H9 (cell line): ENCODE results near the gene SLC35A4. TPM values are rescaled to one million over a fixed set of nuclear protein-coding genes. Genes with fewer than 3 reads are reported as not detected.

Experiments used
- DNase-seq: peaks from one replicate; pipeline ENCODE4 v3.0.0-alpha.2; 2017
- H2AFZ ChIP-seq: one replicate; pipeline ENCODE4 v1.6.1; 2013; ENCODE audit warnings: mild to moderate bottlenecking, low read length, control low read depth, moderate library complexity
- H2AK5ac ChIP-seq: 2 replicates; pipeline ENCODE4 v1.6.1; 2013; ENCODE audit warnings: low read length, control low read depth, mixed read lengths; ENCODE audit not compliant: insufficient read length
- H2BK120ac ChIP-seq: one replicate; pipeline ENCODE4 v1.6.1; 2013; ENCODE audit warnings: low read depth, mild to moderate bottlenecking, low read length, control low read depth, inconsistent platforms; ENCODE audit not compliant: poor library complexity, severe bottlenecking
- H2BK12ac ChIP-seq: 2 replicates; pipeline ENCODE4 v1.6.1; 2013; ENCODE audit warnings: low read length, control low read depth, mixed read lengths, low read depth; ENCODE audit not compliant: insufficient read length
- H2BK15ac ChIP-seq: 2 replicates; pipeline ENCODE4 v1.6.1; 2013; ENCODE audit warnings: low read depth, low read length, control low read depth
- H2BK20ac ChIP-seq: one replicate; pipeline ENCODE4 v1.6.1; 2013; ENCODE audit warnings: low read depth, mild to moderate bottlenecking, low read length, control low read depth, inconsistent platforms; ENCODE audit not compliant: poor library complexity, severe bottlenecking
- H2BK5ac ChIP-seq: 2 replicates; pipeline ENCODE4 v1.6.1; 2013; ENCODE audit warnings: low read length, control low read depth, mixed read lengths; ENCODE audit not compliant: insufficient read length
- H3K14ac ChIP-seq: 2 replicates; pipeline ENCODE4 v1.6.1; 2013; ENCODE audit warnings: low read length, control low read depth; ENCODE audit not compliant: insufficient read depth
- H3K18ac ChIP-seq: 2 replicates; pipeline ENCODE4 v1.6.1; 2013; ENCODE audit warnings: low read depth, mild to moderate bottlenecking, mixed read lengths, low read length, control low read depth; ENCODE audit not compliant: insufficient read length
- H3K23ac ChIP-seq: 2 replicates; pipeline ENCODE4 v1.6.1; 2013; ENCODE audit warnings: low read length, control low read depth, mixed read lengths, low read depth; ENCODE audit not compliant: insufficient read length
- H3K23me2 ChIP-seq: 2 replicates; pipeline ENCODE4 v1.6.1; 2013; ENCODE audit warnings: low read depth, mild to moderate bottlenecking, mixed read lengths, low read length, control low read depth; ENCODE audit not compliant: insufficient read length, poor library complexity, severe bottlenecking
- H3K27ac ChIP-seq: 2 replicates; pipeline ENCODE4 v1.5.1; 2013; ENCODE audit warnings: low read length, control low read depth, mixed read lengths, low read depth; ENCODE audit not compliant: insufficient read length
- H3K27me3 ChIP-seq: 2 replicates; pipeline ENCODE4 v1.6.1; 2013; ENCODE audit warnings: low read length, control low read depth, inconsistent platforms; ENCODE audit not compliant: insufficient read depth
- H3K4ac ChIP-seq: 2 replicates; pipeline ENCODE4 v1.6.1; 2013; ENCODE audit warnings: low read depth, mild to moderate bottlenecking, control low read depth, inconsistent platforms, low read length, moderate library complexity
- H3K4me1 ChIP-seq: 2 replicates; pipeline ENCODE4 v1.6.1; 2013; ENCODE audit warnings: low read length, control low read depth, inconsistent platforms; ENCODE audit not compliant: insufficient read depth
- H3K4me2 ChIP-seq: 2 replicates; pipeline ENCODE4 v1.6.1; 2013; ENCODE audit warnings: low read length, control low read depth, mixed read lengths; ENCODE audit not compliant: insufficient read length, insufficient read depth
- H3K56ac ChIP-seq: 2 replicates; pipeline ENCODE4 v1.6.1; 2013; ENCODE audit warnings: low read depth, mild to moderate bottlenecking, mixed read lengths, low read length, control low read depth; ENCODE audit not compliant: insufficient read length
- H3K79me1 ChIP-seq: 2 replicates; pipeline ENCODE4 v1.6.1; 2013; ENCODE audit warnings: low read depth, mild to moderate bottlenecking, moderate library complexity, low read length, control low read depth, inconsistent platforms; ENCODE audit not compliant: insufficient read depth, poor library complexity, severe bottlenecking
- H3K79me2 ChIP-seq: 2 replicates; pipeline ENCODE4 v1.6.1; 2013; ENCODE audit warnings: low read length, control low read depth, inconsistent platforms; ENCODE audit not compliant: insufficient read depth
- H3K9ac ChIP-seq: 2 replicates; pipeline ENCODE4 v1.6.1; 2013; ENCODE audit warnings: low read length, control low read depth, mixed read lengths; ENCODE audit not compliant: insufficient read length; ENCODE audit errors: extremely low read depth
- H3K9me3 ChIP-seq: one replicate; pipeline ENCODE4 v1.6.1; 2013; ENCODE audit warnings: low read depth, low read length, inconsistent platforms; ENCODE audit not compliant: control insufficient read depth
- H3T11ph ChIP-seq: one replicate; pipeline ENCODE4 v1.6.1; 2013; ENCODE audit warnings: mild to moderate bottlenecking, low read length, control low read depth, inconsistent platforms
- H4K20me1 ChIP-seq: one replicate; pipeline ENCODE4 v1.6.1; 2013; ENCODE audit not compliant: control insufficient read depth, insufficient read length, insufficient read depth
- H4K5ac ChIP-seq: 2 replicates; pipeline ENCODE4 v1.6.1; 2013; ENCODE audit warnings: low read depth, mild to moderate bottlenecking, mixed read lengths, low read length, control low read depth; ENCODE audit not compliant: insufficient read length
- H4K8ac ChIP-seq: replicated peaks from 2 replicates; pipeline ENCODE4 v1.6.1; 2013; ENCODE audit warnings: low read length, control low read depth, mixed read lengths, low read depth; ENCODE audit not compliant: insufficient read length
- H4K91ac ChIP-seq: 2 replicates; pipeline ENCODE4 v1.6.1; 2013; ENCODE audit warnings: low read depth, mild to moderate bottlenecking, moderate library complexity, mixed read lengths, low read length, control low read depth; ENCODE audit not compliant: insufficient read length
- H3K27ac Mint-ChIP-seq, 3 experiments: 2 replicates in 2 of 3; 3 replicates in 1 of 3; pipeline ENCODE4 v1.8.0; 2020 to 2021; ENCODE audit warnings: mixed read lengths in 3 of 3, mild to moderate bottlenecking in 1 of 3, moderate library complexity in 1 of 3
- H3K27me3 Mint-ChIP-seq: 2 replicates; pipeline ENCODE4 v1.8.0; 2021; ENCODE audit warnings: low read depth, mild to moderate bottlenecking, moderate library complexity, mixed read lengths
- H3K36me3 Mint-ChIP-seq, 3 experiments: 2 replicates in 2 of 3; 3 replicates in 1 of 3; pipeline ENCODE4 v1.8.0; 2020 to 2021; ENCODE audit warnings: low read depth in 3 of 3, mixed read lengths in 3 of 3; ENCODE audit not compliant: insufficient read depth in 1 of 3
- H3K4me1 Mint-ChIP-seq, 2 experiments: 2 replicates each; pipeline ENCODE4 v1.8.0; 2020; ENCODE audit warnings: mixed read lengths in 2 of 2
- H3K4me3 Mint-ChIP-seq, 2 experiments: 2 replicates in 1 of 2; 3 replicates in 1 of 2; pipeline ENCODE4 v1.8.0; 2020 to 2021; ENCODE audit warnings: mild to moderate bottlenecking in 2 of 2, mixed read lengths in 2 of 2, moderate library complexity in 1 of 2
- H3K9me3 Mint-ChIP-seq, 2 experiments: 2 replicates in 1 of 2; 3 replicates in 1 of 2; pipeline ENCODE4 v1.8.0; 2020; ENCODE audit warnings: mild to moderate bottlenecking in 2 of 2, mixed read lengths in 2 of 2, moderate library complexity in 1 of 2
- WGBS: extraction: QIAGEN DNeasy Blood & Tissue Kit; methylation state at CpG from one replicate; pipeline ENCODE4 v1.1.7; 2013; ENCODE audit warnings: missing lambda C conversion rate, low lambda C conversion rate, mixed read lengths; ENCODE audit not compliant: insufficient read length; ENCODE audit errors: extremely low coverage; 5-methylcytosine and 5-hydroxymethylcytosine counted together
- total RNA-seq: library from RNA; stranded (reverse); gene quantifications from 2 replicates; pipeline ENCODE4 v1.2.1, GENCODE V29; 2021
- TF ChIP-seq, protein P1 (sequence below): fragments of 200-600 bp; sonication (generic); conservative IDR thresholded peaks from 3 replicates; pipeline ENCODE4 v1.8.0; 2021; ENCODE audit warnings: antibody characterized with exemption, mild to moderate bottlenecking

SLC35A4 gene
- total RNA-seq, 1 experiment from 2014 or later, result 92.0 TPM

DNA sequence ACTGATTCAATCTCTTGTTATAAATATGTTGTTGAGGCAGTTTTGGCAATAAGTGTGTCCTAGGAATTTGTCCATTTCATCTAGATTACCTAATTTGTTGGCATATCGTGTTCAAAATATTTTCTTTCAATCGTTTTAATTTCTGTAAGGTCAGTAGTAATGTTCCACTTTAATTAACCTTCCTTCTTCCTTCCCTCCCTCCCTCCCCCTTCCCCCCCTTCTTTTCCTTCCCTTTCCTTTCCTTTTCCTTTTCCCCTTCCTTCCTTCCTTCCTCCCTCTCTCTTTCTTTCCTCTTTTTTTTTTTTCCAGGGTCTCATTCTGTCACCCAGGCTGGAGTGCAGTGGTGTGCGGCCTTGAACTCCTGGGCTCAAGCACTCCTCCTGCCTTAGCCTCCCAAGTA lies 41.3 kb downstream of the SLC35A4 start:
- Mint-ChIP-seq H3K27ac (no peak overlapping the region), H3K27me3 (peaks cover 2% of the 10 kb centered on the region; the same call in 1 of the 2 replicates), H3K4me3 (no peak overlapping the region), H3K4me1 (no peaks in the 10 kb centered on the region), H3K9me3 (peaks cover 26 to 45% of the 10 kb centered on the region in 2 experiments; a peak in 4 of 5 replicates), H3K36me3 (no peaks in the 10 kb centered on the region)
- no peaks in the 10 kb centered on the region for H3K23me2 ChIP-seq
- no peak overlapping the region for H2BK12ac ChIP-seq
- no peak for DNase-seq
- no peak overlapping the region for H3K23ac ChIP-seq
- no peak overlapping the region for H2AK5ac ChIP-seq
- no peak overlapping the region for H3K9ac ChIP-seq
- no peak overlapping the region for H4K91ac ChIP-seq
- H2BK120ac ChIP-seq, result no peak overlapping the region
- H3T11ph ChIP-seq, result no peak overlapping the region
- no peaks in the 10 kb centered on the region for H3K9me3 ChIP-seq
- H3K4me1 ChIP-seq, result no peaks in the 10 kb centered on the region
- no peaks in the 10 kb centered on the region for H3K79me1 ChIP-seq
- H3K4me2 ChIP-seq, result no peak overlapping the region
- H3K14ac ChIP-seq, result no peak overlapping the region
- H3K18ac ChIP-seq, result no peak overlapping the region
- WGBS, result no CpG with 5 or more reads among the region's 3 CpGs
- no peak overlapping the region for H3K4ac ChIP-seq
- TF ChIP-seq, protein P1, sequence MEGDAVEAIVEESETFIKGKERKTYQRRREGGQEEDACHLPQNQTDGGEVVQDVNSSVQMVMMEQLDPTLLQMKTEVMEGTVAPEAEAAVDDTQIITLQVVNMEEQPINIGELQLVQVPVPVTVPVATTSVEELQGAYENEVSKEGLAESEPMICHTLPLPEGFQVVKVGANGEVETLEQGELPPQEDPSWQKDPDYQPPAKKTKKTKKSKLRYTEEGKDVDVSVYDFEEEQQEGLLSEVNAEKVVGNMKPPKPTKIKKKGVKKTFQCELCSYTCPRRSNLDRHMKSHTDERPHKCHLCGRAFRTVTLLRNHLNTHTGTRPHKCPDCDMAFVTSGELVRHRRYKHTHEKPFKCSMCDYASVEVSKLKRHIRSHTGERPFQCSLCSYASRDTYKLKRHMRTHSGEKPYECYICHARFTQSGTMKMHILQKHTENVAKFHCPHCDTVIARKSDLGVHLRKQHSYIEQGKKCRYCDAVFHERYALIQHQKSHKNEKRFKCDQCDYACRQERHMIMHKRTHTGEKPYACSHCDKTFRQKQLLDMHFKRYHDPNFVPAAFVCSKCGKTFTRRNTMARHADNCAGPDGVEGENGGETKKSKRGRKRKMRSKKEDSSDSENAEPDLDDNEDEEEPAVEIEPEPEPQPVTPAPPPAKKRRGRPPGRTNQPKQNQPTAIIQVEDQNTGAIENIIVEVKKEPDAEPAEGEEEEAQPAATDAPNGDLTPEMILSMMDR, result no peak
- H2BK5ac ChIP-seq, result no peak overlapping the region
- H2BK15ac ChIP-seq, result no peak overlapping the region
- H4K8ac ChIP-seq, result no peak overlapping the region
- H3K56ac ChIP-seq, result no peak overlapping the region
- no peaks in the 10 kb centered on the region for H4K20me1 ChIP-seq
- H3K79me2 ChIP-seq, result no peaks in the 10 kb centered on the region
- H3K27me3 ChIP-seq, result no peaks in the 10 kb centered on the region
- H2AFZ ChIP-seq, result no peak overlapping the region
- H3K27ac ChIP-seq, result no peak overlapping the region
- H4K5ac ChIP-seq, result no peak overlapping the region
- no peak overlapping the region for H2BK20ac ChIP-seq
